NCI-H1694 (cell line): ENCODE results near the gene TBXAS1.

Source experiments
- DNase-seq: peaks from one replicate; lab custom pipeline; 2025; lab: John Stamatoyannopoulos, UW

TBXAS1 gene

GRCh38 chr7:140048138-140048537, 219.1 kb downstream of the TBXAS1 start:
- no peak for DNase-seq

GRCh38 chr7:140048989-140049338, 219.9 kb downstream of the TBXAS1 start:
- no peak for DNase-seq

- no peak for DNase-seq
Measured at GRCh38 chr7:140049339-140050024, 220.4 kb downstream of the TBXAS1 start.

- no peak for DNase-seq
Measured at GRCh38 chr7:140050100-140050499, 221.0 kb downstream of the TBXAS1 start.

DNA sequence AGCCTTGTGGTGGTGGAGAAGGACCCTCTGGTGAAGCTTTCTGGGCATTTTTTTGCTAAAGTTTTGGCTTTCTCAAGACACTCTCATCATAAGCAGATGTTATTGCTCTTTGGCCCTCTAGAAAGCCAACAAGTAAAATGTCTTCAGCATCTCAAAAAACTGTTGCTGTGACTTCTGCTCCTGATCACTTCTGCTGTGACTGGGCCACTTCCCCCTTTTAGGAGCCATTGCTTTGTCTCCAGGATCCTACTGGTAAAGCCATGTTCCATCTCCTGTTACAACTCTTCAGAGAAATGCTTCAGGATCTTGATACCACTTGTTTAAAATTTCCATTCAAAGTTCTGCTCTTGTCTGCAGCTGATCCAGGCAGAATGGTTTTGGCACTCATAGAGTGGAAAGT, 222.8 kb downstream of the TBXAS1 start:
- no peak for DNase-seq

- DNase-seq: no peak
Measured at GRCh38 chr7:140053812-140054539, 224.9 kb downstream of the TBXAS1 start.

DNA sequence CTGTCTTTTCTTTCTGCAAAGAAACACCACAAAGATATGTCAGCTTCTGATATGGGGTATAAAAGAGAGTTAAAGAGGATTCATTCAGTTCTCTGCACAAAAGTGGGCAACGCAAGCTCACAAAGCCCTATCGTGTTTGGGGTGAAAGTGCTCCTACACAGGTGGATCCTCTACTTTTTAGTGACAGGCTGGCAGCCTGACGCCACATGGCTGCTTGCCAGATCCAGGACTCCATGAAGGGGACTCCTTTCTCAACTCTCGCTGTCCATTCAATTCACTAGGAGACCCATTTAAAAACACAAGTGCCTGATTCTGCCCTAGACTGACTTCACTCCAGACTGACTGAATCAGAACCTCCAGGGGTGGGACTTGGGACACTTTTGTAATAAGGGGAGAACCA, 225.7 kb downstream of the TBXAS1 start:
- DNase-seq: no peak

GRCh38 chr7:140055833-140056232, 226.8 kb downstream of the TBXAS1 start:
- DNase-seq: no peak

- DNase-seq: no peak
Measured at GRCh38 chr7:140056431-140057142, 227.5 kb downstream of the TBXAS1 start.

DNA sequence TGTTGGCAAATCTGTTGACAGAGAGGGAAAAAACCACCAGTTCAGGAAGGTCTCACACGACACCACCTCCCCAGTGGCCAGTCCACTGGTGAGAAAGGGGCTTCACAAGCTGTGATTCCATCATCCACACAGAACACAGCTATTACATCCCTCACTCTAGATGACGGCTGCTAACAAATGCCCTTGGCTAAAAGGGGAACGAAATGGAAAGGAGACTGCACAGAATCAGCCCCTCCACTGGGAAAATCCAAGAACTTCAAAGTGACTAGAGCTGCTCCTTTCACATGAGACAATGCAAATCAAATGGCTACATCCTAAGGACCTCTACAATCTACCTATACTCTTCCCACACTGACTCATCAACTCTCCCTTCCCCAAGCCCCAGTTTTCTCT, 228.1 kb downstream of the TBXAS1 start:
- DNase-seq: no peak

GRCh38 chr7:140058517-140058916, 229.5 kb downstream of the TBXAS1 start:
- DNase-seq: no peak

DNA sequence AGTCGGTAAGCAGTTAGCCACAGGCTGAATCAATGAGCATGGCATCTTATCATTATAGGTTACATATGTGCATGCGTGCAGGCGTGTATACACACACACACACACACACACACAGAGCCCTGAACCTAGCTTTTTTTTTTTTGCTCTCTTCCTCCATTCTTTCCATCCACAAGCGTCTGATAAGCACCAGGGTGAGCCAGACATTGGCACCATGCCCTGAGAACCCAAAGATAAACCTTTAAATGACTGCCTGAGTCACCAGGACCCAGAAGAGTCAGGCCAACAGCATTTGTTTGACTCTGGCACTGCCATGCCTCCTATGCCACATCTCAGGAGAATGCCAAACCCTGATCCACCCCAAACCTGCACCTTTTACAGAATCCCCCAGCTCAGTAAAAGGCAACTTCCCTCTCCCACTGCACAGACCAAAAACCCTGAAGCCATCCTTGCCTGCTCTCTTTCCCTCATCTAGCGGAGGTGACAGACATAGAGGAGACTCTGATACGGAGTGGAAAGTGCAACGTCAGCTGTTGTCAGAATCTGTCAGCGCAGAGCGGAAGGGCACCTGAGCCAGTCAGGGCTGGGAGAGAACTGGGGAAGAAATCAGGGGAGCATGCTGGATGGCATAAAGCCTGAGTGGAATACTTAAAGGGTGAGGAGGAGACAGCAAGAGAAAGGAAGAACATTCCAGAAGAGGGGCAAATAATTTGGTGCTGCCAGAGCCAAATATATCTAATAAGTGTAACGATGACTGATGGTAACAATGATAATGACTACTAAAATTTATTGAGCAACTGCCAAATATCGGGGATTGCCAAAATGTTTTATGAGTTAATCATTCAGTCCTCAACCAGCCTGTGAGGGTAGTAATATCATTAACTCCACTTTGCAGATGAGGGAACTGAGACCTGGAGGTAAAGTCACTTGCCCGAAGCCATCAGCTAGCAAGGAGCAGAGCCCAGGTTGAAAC, 230.5 kb downstream of the TBXAS1 start:
- no peak for DNase-seq

GRCh38 chr7:140060243-140060630, 231.2 kb downstream of the TBXAS1 start:
- DNase-seq: no peak

DNA sequence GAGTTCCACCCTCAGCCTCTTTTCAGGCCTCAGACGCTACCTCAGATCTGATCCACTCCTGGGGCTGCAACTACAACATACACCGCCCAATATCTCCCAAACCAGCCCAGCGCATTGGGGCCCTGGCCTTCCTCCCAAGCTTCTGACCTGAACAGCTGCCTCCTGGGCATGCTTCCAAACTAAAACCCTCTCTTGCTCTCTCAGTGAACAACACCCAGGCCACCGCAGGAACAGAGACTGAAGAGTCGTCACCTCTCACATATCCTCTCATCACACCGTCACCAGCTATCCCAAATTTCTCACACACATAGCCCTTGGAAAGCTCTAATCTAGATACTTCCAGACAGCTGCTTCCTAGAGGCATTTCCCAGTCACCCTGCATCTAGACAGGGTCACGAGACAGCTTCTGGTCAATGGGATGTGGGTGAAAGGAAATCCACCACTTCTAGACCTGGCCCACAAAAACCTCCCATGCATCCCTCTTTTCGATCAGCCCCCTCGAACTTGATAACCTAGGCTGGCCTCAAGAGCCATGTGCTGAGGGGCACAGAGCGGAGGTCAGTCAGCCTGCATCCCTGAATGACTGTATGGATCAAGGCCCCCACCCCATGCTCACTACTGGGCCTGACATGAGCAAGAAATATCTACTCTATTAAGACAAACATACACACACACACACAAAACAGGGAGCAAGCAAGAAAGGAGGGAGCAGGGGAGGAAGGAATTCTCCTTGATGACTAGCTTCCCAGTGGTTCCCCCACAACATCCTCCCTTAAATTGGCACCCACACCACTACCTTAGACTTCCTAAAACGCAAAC, 231.9 kb downstream of the TBXAS1 start:
- DNase-seq: peak; percentile 28

DNA sequence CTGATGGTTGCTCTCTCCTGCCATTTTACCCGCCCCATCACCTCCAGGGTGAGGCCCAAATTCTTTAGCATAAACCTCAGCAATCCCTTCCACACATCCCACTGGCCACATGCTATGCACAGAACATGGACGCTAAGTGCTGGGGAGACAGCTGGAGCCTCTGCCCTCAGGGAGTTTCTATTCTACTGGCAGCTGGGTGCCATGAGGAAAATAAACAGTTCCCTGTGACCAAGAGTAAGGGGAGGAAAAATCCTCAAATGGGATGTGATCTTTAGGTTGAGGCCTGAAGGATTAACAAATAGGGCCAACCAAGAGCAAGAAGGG, 232.5 kb downstream of the TBXAS1 start:
- no peak for DNase-seq

DNA sequence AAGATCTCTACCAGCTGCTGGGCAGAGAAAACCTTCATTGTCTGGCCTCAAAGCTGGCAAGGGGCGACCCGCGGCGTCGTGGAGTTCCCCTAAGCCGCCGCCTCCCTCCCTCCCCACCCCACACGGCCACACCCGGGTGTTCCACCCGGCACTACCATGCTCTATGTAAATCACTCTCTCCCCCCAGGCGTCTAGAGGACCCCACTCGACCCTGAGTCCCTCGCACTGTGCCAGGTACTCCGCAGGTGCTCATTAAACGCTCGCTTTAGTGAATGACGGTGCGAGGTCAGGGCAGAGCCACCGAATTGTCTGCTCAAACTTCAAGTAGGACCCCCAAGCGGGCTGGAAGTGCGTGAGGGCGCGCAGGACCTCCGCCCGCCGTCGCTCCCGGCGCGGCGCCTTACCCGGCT, 233.1 kb downstream of the TBXAS1 start:
- no peak for DNase-seq

DNA sequence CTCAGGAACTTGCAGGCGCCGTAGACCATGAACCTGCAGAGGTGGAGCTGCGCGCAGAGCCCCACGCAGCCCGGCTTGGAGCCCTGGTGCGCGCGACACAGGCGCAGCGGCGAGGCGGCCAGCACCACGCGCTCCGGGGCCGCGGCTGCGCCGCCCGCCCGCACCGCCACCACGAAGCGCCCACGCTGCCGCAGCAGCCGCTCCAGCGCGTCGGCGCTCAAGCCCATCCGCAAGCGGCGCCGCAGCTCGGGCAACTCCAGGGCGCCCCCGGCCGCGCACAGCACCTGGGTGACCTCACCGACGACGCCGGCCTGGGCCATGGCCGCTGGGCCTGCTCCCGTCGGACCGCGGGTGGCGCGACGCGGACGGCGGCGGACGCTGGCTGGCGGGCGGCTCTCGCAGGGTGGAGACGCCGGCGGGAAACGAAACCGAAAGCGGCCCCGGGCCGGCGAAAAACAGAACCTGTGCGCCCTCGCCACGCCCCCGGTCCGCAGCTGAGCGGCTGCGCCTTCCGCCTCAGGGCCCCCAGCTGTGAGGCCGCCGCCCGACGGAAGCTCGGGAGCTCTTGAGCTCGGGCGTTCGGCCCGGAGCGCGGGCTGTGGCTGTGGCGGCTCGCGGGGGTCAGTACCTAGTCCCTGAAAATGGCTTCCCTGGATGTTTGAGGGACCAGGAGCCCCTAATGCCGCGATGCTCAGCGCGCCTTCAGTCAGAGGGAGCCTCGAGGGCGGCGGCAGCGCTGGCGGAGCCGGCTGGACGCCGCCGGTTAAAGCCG, 233.7 kb downstream of the TBXAS1 start, which contains the start of gene PARP12:
Gene PARP12 (minus strand): TSS at position 424 of the 772 bp plus-strand sequence. CDS start 104 bp downstream, at position 320.
- DNase-seq: peak; percentile 28

GRCh38 chr7:140067052-140067451, 238.0 kb downstream of the TBXAS1 start:
- DNase-seq: no peak

GRCh38 chr7:140068033-140068432, 239.0 kb downstream of the TBXAS1 start:
- DNase-seq: no peak

DNA sequence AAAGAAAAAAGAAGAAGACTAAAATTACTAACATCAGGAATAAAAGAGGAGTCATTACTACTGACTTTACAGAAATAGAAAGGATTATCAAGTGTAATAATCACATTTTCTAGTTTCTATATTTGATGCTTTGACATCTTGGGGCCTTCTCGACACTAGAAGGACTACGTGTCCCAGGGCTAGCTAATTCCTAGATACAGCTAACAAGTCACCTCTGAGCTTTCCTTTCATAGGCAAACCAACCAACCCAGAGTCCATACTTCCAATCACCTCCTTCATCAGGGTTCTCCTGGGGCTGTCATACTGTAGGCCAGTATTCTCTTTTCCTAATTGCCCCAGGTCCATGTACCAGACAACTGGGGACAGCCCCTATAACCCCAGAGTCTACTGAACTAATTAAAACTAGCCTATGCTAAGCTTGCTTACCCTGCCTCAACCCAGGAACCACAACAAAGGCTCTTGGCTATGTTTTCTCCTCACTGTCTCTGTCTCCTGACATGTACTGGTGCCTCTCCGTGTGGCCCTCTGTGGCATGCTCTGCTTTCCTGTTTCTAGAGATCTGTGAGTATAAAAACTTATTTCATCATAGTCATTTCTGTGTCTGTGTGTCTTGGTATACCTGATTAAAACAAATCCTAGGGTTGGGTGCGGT, 240.4 kb downstream of the TBXAS1 start:
- DNase-seq: no peak
